Retinal pigment epithelial cell (primary cell): Measurements from ENCODE around the gene SLC2A10.

Experiments
- DNase-seq: peaks from one replicate; pipeline ENCODE4 v3.0.0-alpha.2; 2010; ENCODE audit warnings: low read depth
- H3K4me3 ChIP-seq: 2 replicates; pipeline ENCODE4 v1.5.1; 2011; ENCODE audit warnings: mild to moderate bottlenecking, low read length, control low read depth, moderate library complexity
- CTCF ChIP-seq: conservative IDR thresholded peaks from 2 replicates; pipeline ENCODE4 v1.5.1; 2011; ENCODE audit warnings: low read depth, low read length, control low read depth, inconsistent platforms

Gene SLC2A10

DNA sequence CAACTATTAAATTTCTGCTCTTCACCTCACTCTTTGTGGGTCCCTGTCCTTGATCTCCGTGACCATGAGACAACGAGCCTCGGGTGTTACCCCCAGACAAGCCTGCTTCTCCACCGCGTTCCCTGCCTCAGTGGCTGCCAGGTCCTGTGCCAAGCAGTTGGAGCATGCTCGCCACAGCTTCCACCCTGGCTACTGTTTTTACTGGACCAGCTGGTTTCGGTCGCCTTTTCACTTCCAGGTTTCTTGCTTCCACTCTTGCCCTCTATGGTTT lies 25.8 kb upstream of the SLC2A10 start:
- DNase-seq: no peak
- peak overlapping the region; percentile 51 for H3K4me3 ChIP-seq
- TF ChIP-seq CTCF: no peak

- DNase-seq: no peak
Measured at GRCh38 chr20:46683939-46684750, 25.3 kb upstream of the SLC2A10 start.

GRCh38 chr20:46688151-46689081 lies 21.0 kb upstream of the SLC2A10 start:
- DNase-seq: peak; percentile 79
- peak overlapping the region; percentile 86 for H3K4me3 ChIP-seq
- no peak for TF ChIP-seq CTCF

More at GRCh38 chr20:46683939-46684750, 25.3 kb upstream of the SLC2A10 start:
- H3K4me3 ChIP-seq: peak overlapping the region; percentile 51
- no peak for TF ChIP-seq CTCF

DNA sequence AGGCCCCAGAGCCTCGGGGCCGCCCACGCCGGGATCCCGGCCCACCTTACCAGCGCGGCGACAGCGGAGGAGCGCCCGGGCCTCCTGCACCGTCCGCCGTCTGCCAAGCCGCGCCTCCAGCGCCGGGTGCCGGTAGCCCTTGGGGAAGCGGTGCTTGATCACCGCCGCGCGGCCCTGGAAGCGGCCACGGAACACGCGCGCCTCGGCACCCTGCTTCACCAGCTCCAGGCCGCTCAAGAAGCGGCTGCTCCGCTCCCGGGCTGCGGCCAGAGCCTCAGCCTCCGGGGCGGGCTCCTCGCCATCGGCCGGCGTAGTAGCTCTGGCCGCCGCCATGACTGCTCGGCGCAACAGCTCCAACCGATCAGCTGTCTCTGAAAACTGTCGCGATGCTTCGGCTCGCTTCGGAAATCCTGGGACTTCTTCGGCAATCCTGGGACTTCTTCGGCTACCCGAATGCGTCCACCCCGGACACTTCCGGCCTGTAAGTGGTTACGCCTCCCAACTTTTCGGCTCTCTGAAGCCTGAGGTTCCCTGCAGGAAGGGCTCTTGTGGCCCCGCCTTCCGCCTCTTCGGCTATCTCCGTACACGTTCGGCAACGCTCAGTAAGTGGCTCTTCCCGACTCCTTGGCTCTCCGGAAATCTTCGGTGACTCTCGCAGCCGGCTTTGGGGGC lies 20.2 kb upstream of the SLC2A10 start, which contains the start of gene TP53RK:
Gene TP53RK, minus strand, starts transcription at position 363 of the 672 bp plus-strand sequence. Its CDS starts 30 bp downstream, at position 333.
- DNase-seq: peak; percentile 100
- TF ChIP-seq CTCF: no peak
- H3K4me3 ChIP-seq: peak within 1 kb of the TSS; percentile 86

DNA sequence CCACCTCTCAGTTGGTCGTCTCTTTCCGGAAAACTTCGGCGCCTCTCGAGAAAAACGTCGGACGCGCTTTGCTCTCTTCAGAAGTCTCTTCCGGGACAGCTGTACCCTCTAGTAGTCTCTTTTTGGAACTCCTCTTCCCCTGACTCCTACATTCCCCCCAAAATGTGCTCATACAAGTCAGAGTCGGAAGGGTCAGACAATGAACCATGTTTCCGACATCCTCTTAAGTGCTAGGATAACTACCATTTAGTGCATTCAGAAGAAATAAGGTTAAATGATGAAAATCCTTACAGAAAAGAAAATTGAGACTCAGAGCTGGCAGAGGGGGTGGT lies 19.7 kb upstream of the SLC2A10 start:
- no peak for DNase-seq
- H3K4me3 ChIP-seq: peak overlapping the region; percentile 53
- no peak for TF ChIP-seq CTCF

GRCh38 chr20:46690219-46691106 lies 19.0 kb upstream of the SLC2A10 start:
- no peak for DNase-seq
- peak overlapping the region; percentile 53 for H3K4me3 ChIP-seq
- no peak for TF ChIP-seq CTCF
